Measurements from ENCODE around the gene DIAPH3.

- TF ChIP-seq EZH2phosphoT487 (IDR thresholded peaks at IDR 0.05; ENCODE audit: borderline replicate concordance) (no peak), CTCF (conservative IDR thresholded peaks at IDR 0.05; ENCODE audit: low read length) (no peak)
These were observed 70.2 kb downstream of the DIAPH3 start for GRCh38 chr13:60093425-60094019.
